SK-N-MC (cell line): ENCODE results near the gene BTNL3.

Experiments
- EZH2 ChIP-seq: fragments of 200-600 bp; sonication (generic); IDR thresholded peaks from one replicate; pipeline ENCODE4 v1.6.1; 2017; ENCODE audit warnings: antibody characterized with exemption
- FOXP2 ChIP-seq: optimal IDR thresholded peaks from 2 replicates; pipeline ENCODE3; 2011; ENCODE audit warnings: mild to moderate bottlenecking, moderate library complexity; ENCODE audit not compliant: insufficient read depth; ENCODE audit errors: extremely low read length, control extremely low read depth
- POLR2AphosphoS5 ChIP-seq: IDR thresholded peaks from 2 replicates; pipeline ENCODE4 v1.6.1; 2012; ENCODE audit warnings: mild to moderate bottlenecking, low read depth, low read length, borderline replicate concordance

DNA sequence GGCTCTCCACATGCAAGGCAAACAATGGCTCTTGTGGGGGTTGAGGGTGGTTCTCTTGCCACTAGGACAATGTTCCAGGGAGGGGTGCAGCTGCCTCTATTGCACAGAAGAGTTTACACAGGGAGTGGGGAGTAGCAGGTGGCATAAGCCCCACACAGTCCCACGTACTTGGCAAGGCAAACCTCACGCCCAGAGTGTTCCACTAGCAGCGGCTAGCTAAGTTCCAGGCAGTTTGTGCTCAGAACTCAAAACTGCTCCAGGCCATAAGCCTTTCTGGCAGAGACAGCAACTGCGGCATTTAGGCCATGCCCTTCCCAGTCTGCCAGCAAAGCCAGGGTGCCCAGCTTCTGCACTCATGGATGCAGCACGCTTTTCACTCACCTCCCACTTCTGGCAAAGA lies 29.0 kb upstream of the BTNL3 start:
- TF ChIP-seq FOXP2, result no peak
- no peak for TF ChIP-seq EZH2
- TF ChIP-seq POLR2AphosphoS5, result no peak
